C4-2B (cell line): ENCODE data around the gene PTPRN2.

Experiments
- H3K27ac ChIP-seq: fragments of 450-650 bp; 2 replicates; pipeline ENCODE4 v1.5.1; 2017
- ZFX ChIP-seq: fragments of 450-650 bp; IDR thresholded peaks from 2 replicates; pipeline ENCODE4 v1.6.1; 2017
- TF ChIP-seq, protein P1 (sequence below): fragments of 450-650 bp; conservative IDR thresholded peaks from 2 replicates; pipeline ENCODE4 v1.5.1; 2017; ENCODE audit warnings: mild to moderate bottlenecking

PTPRN2 gene

DNA sequence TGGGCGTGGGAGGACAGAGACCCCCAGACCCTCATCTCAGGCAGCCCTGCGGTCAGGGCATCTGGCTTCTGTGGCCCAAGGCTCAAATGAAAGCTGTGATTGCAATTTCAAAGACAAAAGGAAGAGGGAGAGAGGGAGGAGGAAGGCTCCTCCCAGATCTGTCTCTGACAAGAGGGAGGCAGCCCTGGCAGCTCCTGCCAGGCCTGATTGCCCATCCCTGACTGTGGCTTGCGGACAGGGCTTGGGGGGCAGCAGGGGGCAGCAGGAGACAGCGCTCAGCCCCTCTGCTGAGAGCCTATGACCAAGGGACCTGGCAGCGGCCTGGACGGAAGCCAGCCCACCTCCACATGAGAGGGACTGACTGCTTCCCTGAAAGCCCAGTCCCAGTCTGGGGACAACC is 91.8 kb downstream of the PTPRN2 start:
- TF ChIP-seq, protein P1, sequence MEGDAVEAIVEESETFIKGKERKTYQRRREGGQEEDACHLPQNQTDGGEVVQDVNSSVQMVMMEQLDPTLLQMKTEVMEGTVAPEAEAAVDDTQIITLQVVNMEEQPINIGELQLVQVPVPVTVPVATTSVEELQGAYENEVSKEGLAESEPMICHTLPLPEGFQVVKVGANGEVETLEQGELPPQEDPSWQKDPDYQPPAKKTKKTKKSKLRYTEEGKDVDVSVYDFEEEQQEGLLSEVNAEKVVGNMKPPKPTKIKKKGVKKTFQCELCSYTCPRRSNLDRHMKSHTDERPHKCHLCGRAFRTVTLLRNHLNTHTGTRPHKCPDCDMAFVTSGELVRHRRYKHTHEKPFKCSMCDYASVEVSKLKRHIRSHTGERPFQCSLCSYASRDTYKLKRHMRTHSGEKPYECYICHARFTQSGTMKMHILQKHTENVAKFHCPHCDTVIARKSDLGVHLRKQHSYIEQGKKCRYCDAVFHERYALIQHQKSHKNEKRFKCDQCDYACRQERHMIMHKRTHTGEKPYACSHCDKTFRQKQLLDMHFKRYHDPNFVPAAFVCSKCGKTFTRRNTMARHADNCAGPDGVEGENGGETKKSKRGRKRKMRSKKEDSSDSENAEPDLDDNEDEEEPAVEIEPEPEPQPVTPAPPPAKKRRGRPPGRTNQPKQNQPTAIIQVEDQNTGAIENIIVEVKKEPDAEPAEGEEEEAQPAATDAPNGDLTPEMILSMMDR: no peak; the same call in none of the 2 replicates
- no peak for TF ChIP-seq ZFX
- H3K27ac ChIP-seq: no peak overlapping the region

DNA sequence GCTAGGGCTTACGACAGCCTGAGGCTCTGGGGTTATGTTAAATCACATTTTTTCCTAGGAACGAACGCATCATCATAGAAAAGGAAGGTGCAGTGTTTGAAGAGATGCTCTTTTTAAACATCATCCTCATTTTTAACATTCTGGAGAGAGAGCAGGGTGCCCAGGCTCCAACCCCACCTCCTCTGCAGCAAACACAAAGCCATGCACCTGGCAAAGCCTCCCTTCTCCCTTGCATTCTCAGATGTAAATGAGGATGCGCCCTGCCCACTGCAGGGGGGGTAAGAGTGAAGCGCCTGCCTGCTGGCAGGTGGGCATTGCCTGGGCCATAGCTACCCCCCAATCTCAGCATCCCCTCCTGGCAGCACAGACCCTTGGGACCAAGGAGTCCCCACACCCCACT is 92.4 kb downstream of the PTPRN2 start:
- TF ChIP-seq, protein P1: 0 out of 2 replicates have a peak, but pooled peaks have one; percentile 29
- TF ChIP-seq ZFX: no peak
- no peak overlapping the region for H3K27ac ChIP-seq

DNA sequence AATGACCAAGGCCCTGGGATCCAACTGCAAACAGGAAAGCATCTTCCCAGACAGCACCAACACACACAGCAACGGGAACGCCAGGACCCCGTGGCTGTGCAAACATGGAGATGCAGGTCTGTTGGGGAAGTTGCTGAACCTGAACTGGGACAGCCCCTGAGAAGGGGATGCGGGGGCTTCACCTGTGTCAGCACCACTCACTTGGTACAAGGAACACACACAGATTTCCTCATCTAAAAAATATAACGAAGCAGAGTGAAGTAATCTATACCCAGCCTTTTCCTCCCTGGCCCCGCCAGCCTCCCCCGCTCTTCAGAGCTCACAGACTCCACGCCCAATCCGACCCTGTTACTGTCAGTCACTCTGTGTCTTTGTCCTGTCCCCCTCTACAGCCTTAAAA is 93.0 kb downstream of the PTPRN2 start:
- TF ChIP-seq, protein P1: no peak
- TF ChIP-seq ZFX: no peak
- H3K27ac ChIP-seq: no peak overlapping the region

DNA sequence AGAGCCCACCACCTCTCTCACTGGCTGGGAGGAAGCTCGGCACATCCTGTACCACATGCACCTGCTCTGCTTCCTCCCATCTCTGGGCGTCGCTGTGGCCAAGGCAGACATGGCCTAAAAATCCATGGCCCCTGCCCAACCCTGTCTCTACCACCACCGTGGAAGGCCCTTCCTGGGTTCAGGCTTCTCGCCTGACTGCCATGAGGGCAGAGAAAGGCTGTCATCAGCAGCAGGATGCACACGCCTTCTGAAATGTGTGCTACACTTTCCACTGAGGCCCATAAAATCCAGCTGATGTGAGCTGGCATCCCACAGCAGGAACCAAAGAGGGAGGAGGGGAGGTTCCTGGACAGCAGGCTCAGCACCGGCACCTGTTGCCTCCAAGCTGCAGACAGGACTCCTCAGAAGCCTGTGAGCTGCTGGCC is 93.4 kb downstream of the PTPRN2 start:
- H3K27ac ChIP-seq: no peak overlapping the region

DNA sequence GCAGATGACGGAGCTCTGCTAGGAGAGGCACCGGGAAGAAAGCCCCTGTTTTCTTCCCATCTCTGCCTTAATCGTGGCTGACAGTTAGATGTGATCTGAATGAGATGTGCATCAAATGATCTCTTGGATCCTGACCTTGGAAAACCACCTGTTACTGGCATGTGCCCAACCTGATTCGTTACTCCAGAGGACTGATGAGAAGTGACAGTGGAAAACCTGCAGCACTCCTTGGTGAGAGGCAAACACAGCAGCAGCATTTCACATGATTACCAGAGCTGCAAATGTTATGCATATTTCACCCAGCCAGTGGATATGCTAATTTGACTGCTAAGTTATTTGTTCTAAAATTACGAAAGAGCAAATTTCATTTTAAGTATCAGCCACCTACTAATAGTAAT is 95.3 kb downstream of the PTPRN2 start:
- no peak overlapping the region for H3K27ac ChIP-seq
- TF ChIP-seq, protein P1: no peak
- TF ChIP-seq ZFX: no peak

More for the DNA sequence above, 93.4 kb downstream of the PTPRN2 start:
- TF ChIP-seq, protein P1: peak; percentile 57; the same call in 1 of the 2 replicates
- TF ChIP-seq ZFX: no peak

DNA sequence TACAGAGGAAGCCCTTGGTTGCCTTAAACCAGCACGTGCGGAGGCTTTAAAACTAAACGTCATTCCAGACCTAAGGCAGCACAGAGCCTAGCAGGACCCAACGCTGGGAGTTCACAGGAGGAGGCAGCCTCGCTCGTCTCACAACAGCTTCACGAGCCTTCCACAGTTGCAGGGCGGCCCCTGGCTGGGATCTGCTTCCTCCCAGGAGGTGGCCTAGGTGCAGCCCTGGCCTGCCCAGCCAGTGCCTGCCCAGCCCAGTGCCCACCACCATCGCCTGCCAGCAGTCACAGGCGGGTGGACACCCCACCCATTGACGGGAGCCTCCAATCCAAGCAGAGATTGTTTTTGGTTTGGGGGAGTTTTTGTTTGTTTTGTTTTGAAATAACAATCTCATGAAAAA is 96.5 kb downstream of the PTPRN2 start:
- TF ChIP-seq, protein P1: no peak
- no peak for TF ChIP-seq ZFX

DNA sequence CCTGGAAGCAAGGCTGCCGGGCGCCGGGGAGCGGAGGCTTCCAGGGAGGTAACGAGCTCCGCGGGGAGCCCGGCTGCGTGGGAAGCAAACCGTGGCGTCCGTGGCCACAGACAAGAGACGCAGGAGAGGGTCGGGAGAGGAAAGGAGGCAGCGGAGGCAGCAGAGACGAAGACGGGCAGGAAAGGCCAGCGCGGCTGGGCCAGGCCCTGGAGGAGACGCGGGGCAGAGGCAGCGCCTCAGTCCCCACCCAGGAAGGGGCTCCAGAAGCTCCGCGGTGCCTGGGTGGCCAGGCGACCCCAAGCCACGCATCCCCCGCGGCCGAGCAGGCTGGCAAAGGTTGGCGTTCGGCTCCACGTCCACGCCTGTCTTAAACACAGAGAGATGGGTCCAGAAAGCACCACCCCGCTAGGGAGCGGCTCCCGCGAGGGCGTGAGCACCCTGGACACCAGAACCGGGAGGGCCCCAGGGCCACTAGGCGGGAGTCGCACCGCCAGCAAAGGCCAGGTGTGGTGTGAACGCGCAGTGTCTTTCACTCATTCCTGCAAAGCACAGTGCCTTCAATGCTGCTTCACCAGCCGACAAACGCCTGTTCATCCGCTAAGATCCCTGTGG is 97.3 kb downstream of the PTPRN2 start:
- H3K27ac ChIP-seq: no peak overlapping the region
- TF ChIP-seq, protein P1: no peak
- TF ChIP-seq ZFX: no peak

More for the DNA sequence above, 96.5 kb downstream of the PTPRN2 start:
- H3K27ac ChIP-seq: no peak overlapping the region
